ENCODE results near the gene HLA-DQA1. TPM values are rescaled to one million over a fixed set of nuclear protein-coding genes. Genes with fewer than 3 reads are reported as not detected.

HLA-DQA1 gene
- total and polyA plus RNA-seq, 10 of the 15 experiments (the other 5 are each of a cell fraction or from before 2014, with no cell fraction given): 289 to 1,769 (median 460) TPM

DNA sequence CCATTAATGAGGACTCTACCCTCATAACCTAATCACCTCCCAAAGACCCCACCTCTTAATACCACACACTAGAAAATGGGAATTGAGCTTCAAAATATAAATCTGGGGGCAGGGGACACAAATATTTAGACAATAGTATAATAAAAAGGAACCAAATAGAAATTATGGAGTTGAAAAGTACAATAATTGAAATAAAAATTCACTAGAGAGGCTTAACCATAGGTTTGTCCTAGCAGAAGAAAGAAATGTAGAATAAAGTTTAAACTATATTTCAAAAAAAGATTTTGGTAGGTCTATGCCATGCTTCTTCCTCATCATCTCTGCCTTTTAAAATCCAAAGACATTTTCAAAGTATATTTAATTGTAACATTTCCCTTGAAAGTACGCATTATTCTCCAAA is 19.5 kb upstream of the HLA-DQA1 start:
- FAIRE-seq (no peak), ATAC-seq (no peak), DNase-seq (ENCODE audit: low read depth, low spot score) (no peak)
- Histone ChIP-seq H4K20me1 (ENCODE audit: control insufficient read depth, insufficient read depth) (no peaks in the 10 kb centered on the region), H3K9me3 (replicated peaks; ENCODE audit: control insufficient read depth, insufficient read depth, low read length) (peaks cover 9% of the 10 kb centered on the region), H3K9ac (ENCODE audit: control insufficient read depth, insufficient read depth, low read length) (no peak overlapping the region), H3K27me3 (replicated peaks in 1 of 2; ENCODE audit: control insufficient read depth in 2 of 2, insufficient read depth in 2 of 2, low read length in 1 of 2) (no peaks in the 10 kb centered on the region), H3K79me2 (ENCODE audit: control insufficient read depth, insufficient read depth, low read length) (no peaks in the 10 kb centered on the region; the same call in none of the 2 replicates), H3K4me2 (ENCODE audit: control insufficient read depth, insufficient read depth) (no peak overlapping the region), H3K36me3 (ENCODE audit: control insufficient read depth in 2 of 2, insufficient read depth in 2 of 2, low read length in 1 of 2) (no peaks in the 10 kb centered on the region), H2AFZ (ENCODE audit: control insufficient read depth, low read depth, low read length) (no peak overlapping the region), H3K27ac (ENCODE audit: control insufficient read depth, insufficient read depth) (no peak overlapping the region), H3K4me1 (ENCODE audit: control insufficient read depth, insufficient read depth, low read length) (peaks cover 18% of the 10 kb centered on the region), H3K4me3 (no peak overlapping the region)
- ChIA-PET SMC1A (ENCODE audit: uncharacterized antibody, unreplicated experiment) (no interaction called here), POLR2A (interaction anchor here (0.8 kb wide), 1 partner anchor 18 kb away, joined by 3 read pairs; no protein-coding TSS in a partner anchor), RAD21 (ENCODE audit: unreplicated experiment) (no interaction called here), CTCF (no interaction called here)
- no TSS peak for BruUV-seq (replicated peaks)
- 0 out of 2 replicates have a peak, but pooled peaks have one; percentile 54 for TF ChIP-seq CBX5 (IDR thresholded peaks at IDR 0.05; ENCODE audit: low read depth)
- TF ChIP-seq NFXL1 (IDR thresholded peaks at IDR 0.05; ENCODE audit: borderline replicate concordance): no peak
- TF ChIP-seq CEBPB (IDR thresholded peaks at IDR 0.05; ENCODE audit: borderline replicate concordance in 1 of 2, low read depth in 2 of 2, low read length in 2 of 2): no peak
- TF ChIP-seq, protein P1, sequence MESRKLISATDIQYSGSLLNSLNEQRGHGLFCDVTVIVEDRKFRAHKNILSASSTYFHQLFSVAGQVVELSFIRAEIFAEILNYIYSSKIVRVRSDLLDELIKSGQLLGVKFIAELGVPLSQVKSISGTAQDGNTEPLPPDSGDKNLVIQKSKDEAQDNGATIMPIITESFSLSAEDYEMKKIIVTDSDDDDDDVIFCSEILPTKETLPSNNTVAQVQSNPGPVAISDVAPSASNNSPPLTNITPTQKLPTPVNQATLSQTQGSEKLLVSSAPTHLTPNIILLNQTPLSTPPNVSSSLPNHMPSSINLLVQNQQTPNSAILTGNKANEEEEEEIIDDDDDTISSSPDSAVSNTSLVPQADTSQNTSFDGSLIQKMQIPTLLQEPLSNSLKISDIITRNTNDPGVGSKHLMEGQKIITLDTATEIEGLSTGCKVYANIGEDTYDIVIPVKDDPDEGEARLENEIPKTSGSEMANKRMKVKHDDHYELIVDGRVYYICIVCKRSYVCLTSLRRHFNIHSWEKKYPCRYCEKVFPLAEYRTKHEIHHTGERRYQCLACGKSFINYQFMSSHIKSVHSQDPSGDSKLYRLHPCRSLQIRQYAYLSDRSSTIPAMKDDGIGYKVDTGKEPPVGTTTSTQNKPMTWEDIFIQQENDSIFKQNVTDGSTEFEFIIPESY (IDR thresholded peaks at IDR 0.05): peak; percentile 57; the same call in 1 of the 2 replicates
- intact Hi-C loops (cut with micrococcal nuclease; ENCODE audit: unreplicated experiment) (no loop called here), in situ Hi-C loops (cut with MboI) (loop anchor here (10.0 to 25.0 kb wide), 2 partner anchors 327 to 1055 kb away; partner anchors contain the start of genes HLA-DMB and LTA)
- WGBS (ENCODE audit: insufficient coverage, insufficient replicate concordance, low lambda C conversion rate, missing lambda C conversion rate): 96% methylated on average over 1 of the region's 1 CpG
